ENCODE results near the gene CDHR1.

DNA sequence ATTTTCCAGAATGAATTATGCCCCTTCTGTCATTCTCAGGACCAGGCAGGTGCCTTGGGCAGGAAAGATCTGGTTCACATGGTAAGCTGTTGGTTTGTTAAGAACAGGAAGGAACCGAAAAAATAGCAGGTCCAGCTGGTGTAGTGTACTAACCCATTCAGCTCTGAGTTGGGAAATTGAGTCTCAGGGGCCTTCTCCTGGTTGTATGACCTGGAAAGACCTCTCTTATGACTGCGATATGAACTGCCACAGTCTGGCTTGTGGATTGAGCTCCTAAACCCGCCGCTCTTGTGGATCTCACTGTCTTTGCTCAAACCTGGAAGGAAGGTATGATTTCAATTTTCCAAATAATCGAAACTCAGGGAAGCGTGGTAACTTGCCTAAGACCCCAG is 42.5 kb downstream of the CDHR1 start:
- TF ChIP-seq, protein P1, sequence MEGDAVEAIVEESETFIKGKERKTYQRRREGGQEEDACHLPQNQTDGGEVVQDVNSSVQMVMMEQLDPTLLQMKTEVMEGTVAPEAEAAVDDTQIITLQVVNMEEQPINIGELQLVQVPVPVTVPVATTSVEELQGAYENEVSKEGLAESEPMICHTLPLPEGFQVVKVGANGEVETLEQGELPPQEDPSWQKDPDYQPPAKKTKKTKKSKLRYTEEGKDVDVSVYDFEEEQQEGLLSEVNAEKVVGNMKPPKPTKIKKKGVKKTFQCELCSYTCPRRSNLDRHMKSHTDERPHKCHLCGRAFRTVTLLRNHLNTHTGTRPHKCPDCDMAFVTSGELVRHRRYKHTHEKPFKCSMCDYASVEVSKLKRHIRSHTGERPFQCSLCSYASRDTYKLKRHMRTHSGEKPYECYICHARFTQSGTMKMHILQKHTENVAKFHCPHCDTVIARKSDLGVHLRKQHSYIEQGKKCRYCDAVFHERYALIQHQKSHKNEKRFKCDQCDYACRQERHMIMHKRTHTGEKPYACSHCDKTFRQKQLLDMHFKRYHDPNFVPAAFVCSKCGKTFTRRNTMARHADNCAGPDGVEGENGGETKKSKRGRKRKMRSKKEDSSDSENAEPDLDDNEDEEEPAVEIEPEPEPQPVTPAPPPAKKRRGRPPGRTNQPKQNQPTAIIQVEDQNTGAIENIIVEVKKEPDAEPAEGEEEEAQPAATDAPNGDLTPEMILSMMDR (IDR thresholded peaks at IDR 0.05), result no peak
- TF ChIP-seq POLR2A (IDR thresholded peaks at IDR 0.05), result no peak
